ENCODE measurements around the gene ZHX3. TPM values are rescaled to one million over a fixed set of nuclear protein-coding genes. Genes with fewer than 3 reads are reported as not detected.

The ZHX3 gene
- total RNA-seq, 4 donors from 2014 or later, result 20.1 to 30.0 (median 25.9) TPM

DNA sequence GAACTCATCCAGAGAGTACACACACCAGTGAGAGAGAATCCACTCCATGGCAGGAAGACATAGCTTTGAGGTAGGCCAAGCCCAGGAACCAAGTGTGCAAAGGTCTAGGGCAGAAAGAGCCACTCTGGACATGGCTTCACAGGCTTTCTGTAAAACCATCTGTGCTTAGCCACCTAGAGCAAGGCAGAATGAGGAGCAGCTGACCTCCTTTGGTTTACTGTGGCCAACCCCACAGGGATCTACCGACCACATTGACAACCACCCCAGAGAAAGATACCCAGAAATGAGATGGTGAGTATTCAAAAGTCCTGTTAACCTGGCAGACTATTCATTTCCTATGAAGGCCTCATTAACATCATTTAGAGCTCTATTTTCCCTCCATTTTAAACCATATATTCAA is 10.5 kb downstream of the ZHX3 start:
- ATAC-seq, result no peak
- in situ Hi-C loops (cut with MboI; ENCODE audit: low sequenced_read_pairs in 4 of 4), result no loop called here
- H3K9me3 ChIP-seq, result no peaks in the 10 kb centered on the region
- TF ChIP-seq POLR2A (IDR thresholded peaks at IDR 0.05), result no peak
- TF ChIP-seq, protein P1, sequence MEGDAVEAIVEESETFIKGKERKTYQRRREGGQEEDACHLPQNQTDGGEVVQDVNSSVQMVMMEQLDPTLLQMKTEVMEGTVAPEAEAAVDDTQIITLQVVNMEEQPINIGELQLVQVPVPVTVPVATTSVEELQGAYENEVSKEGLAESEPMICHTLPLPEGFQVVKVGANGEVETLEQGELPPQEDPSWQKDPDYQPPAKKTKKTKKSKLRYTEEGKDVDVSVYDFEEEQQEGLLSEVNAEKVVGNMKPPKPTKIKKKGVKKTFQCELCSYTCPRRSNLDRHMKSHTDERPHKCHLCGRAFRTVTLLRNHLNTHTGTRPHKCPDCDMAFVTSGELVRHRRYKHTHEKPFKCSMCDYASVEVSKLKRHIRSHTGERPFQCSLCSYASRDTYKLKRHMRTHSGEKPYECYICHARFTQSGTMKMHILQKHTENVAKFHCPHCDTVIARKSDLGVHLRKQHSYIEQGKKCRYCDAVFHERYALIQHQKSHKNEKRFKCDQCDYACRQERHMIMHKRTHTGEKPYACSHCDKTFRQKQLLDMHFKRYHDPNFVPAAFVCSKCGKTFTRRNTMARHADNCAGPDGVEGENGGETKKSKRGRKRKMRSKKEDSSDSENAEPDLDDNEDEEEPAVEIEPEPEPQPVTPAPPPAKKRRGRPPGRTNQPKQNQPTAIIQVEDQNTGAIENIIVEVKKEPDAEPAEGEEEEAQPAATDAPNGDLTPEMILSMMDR (IDR thresholded peaks at IDR 0.05 in 4 of 5, conservative IDR thresholded peaks at IDR 0.05 in 1 of 5), result no peak
- DNase-seq, result no peak
- H3K27me3 ChIP-seq, result no peaks in the 10 kb centered on the region
- intact Hi-C loops (cut with DNase I; ENCODE audit: low total_unique reads), result no loop called here
- peaks cover 47 to 50% of the 10 kb centered on the region in 2 donors for H3K4me1 ChIP-seq
- no peak overlapping the region for H3K4me3 ChIP-seq
- H3K27ac ChIP-seq, result no peak overlapping the region
- no peaks in the 10 kb centered on the region for H3K36me3 ChIP-seq

DNA sequence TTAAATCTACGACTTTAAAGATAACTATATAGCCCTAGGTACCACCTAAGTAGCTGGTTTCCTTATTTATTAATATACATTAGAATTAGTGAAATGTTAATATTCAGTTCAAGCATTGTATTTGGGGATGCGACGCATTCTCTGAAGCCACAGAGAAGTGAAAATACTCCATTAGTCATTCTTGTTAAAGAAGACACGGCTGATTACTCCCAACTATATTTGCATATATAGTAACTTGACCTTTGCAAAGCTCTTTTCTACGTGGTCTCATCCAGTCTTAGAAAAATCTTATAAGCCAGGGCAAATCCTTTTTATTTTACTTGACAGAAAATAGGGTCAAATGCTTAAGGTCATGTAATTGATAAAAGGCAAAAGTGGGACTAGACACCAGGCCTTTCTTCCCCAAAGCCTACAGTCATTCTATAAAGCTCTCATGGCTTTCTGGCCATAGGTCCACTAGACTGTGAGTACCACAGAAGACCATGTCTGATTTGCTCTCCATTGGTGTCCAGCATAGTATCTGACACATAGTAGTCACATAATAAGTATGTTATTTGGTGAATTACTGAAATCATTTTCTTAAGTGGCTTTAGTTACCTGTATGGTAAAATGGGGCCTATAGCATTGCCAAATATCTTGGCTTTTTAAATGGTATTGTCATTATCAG is 11.3 kb downstream of the ZHX3 start:
- Histone ChIP-seq H3K27me3 (no peaks in the 10 kb centered on the region), H3K27ac (no peak overlapping the region), H3K36me3 (no peaks in the 10 kb centered on the region), H3K4me3 (no peak overlapping the region), H3K4me1 (peaks cover 51 to 54% of the 10 kb centered on the region in 2 donors), H3K9me3 (no peaks in the 10 kb centered on the region)
- no peak for TF ChIP-seq POLR2A (IDR thresholded peaks at IDR 0.05)
- TF ChIP-seq, protein P1 (IDR thresholded peaks at IDR 0.05 in 4 of 5, conservative IDR thresholded peaks at IDR 0.05 in 1 of 5), result no peak
- intact Hi-C loops (cut with DNase I; ENCODE audit: low total_unique reads), result no loop called here
- ATAC-seq, result no peak
- in situ Hi-C loops (cut with MboI; ENCODE audit: low sequenced_read_pairs in 4 of 4), result no loop called here
- DNase-seq, result no peak

DNA sequence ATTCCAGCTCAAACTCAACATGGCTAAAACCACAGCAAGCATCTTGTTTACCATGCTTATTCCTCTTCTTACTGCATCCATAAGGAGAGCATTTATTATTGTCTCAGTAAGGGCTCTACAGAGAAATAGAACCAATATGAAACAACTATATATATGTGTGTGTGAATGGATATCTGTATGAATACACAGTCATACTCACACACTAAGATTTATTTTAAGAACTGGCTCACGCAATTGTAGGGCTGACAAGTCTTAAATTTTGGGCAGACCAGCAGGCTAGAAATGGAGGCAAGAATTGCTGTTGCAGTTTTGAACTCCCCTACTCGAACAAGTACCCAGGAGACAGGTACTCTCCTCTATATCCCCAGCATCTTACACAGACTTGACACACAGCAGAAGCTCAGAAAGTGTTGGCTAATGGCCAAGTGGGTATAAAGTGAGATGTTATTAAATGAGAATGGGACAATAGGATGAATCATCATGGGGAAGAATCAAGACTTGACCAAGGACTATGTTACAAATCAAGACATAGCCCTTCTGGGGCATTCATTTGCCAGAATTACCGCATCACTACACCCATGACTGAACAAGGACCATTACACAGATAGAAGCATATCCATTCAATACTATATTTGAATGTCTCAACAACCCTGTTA is 13.0 kb downstream of the ZHX3 start:
- Histone ChIP-seq H3K27ac (no peak overlapping the region), H3K27me3 (no peaks in the 10 kb centered on the region), H3K4me1 (peaks cover 59 to 61% of the 10 kb centered on the region in 2 donors), H3K4me3 (no peak overlapping the region), H3K36me3 (no peaks in the 10 kb centered on the region), H3K9me3 (no peaks in the 10 kb centered on the region)
- TF ChIP-seq, protein P1 (IDR thresholded peaks at IDR 0.05 in 4 of 5, conservative IDR thresholded peaks at IDR 0.05 in 1 of 5), result no peak
- TF ChIP-seq POLR2A (IDR thresholded peaks at IDR 0.05), result no peak
- DNase-seq, result no peak
- intact Hi-C loops (cut with DNase I; ENCODE audit: low total_unique reads), result no loop called here
- in situ Hi-C loops (cut with MboI; ENCODE audit: low sequenced_read_pairs in 4 of 4), result no loop called here
- no peak for ATAC-seq

DNA sequence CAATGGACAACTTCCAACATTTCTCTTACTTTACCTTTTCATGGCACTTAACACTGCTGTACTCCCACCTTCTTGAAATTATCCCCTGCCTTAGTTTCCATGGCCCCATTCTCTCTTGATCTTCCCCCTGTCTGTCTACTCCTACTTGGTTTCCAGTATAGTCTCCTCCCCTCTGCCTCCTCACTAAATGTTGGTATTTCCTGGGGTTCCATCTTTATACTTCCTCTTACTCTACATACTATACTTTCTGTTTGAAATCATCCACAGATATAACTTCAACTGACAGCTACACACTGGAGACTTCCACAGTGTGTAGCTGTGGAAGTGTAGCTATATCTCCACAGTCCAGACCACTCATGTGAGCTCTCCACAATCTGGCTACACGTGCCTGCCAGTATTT is 13.5 kb downstream of the ZHX3 start:
- intact Hi-C loops (cut with DNase I; ENCODE audit: low total_unique reads) (no loop called here), in situ Hi-C loops (cut with MboI; ENCODE audit: low sequenced_read_pairs in 4 of 4) (no loop called here)
- DNase-seq (no peak), ATAC-seq (no peak)
- H3K9me3 ChIP-seq, result no peaks in the 10 kb centered on the region
- H3K27ac ChIP-seq, result no peak overlapping the region
- no peak overlapping the region for H3K4me3 ChIP-seq
- no peaks in the 10 kb centered on the region for H3K27me3 ChIP-seq
- TF ChIP-seq, protein P1 (IDR thresholded peaks at IDR 0.05 in 4 of 5, conservative IDR thresholded peaks at IDR 0.05 in 1 of 5), result no peak
- TF ChIP-seq POLR2A (IDR thresholded peaks at IDR 0.05), result no peak
- peaks cover 59 to 61% of the 10 kb centered on the region in 2 donors for H3K4me1 ChIP-seq
- H3K36me3 ChIP-seq, result no peaks in the 10 kb centered on the region
